ENCODE measurements around the gene DOCK8. TPM values are rescaled to one million over a fixed set of nuclear protein-coding genes. Genes with fewer than 3 reads are reported as not detected.
"Not testable (repeated sequence)": the region's sequence is repeated elsewhere in the genome, so short reads cannot be mapped to it uniquely, and the experiment has no call there.

The DOCK8 gene
- total RNA-seq = under 0.01 TPM in 2 replicates

DNA sequence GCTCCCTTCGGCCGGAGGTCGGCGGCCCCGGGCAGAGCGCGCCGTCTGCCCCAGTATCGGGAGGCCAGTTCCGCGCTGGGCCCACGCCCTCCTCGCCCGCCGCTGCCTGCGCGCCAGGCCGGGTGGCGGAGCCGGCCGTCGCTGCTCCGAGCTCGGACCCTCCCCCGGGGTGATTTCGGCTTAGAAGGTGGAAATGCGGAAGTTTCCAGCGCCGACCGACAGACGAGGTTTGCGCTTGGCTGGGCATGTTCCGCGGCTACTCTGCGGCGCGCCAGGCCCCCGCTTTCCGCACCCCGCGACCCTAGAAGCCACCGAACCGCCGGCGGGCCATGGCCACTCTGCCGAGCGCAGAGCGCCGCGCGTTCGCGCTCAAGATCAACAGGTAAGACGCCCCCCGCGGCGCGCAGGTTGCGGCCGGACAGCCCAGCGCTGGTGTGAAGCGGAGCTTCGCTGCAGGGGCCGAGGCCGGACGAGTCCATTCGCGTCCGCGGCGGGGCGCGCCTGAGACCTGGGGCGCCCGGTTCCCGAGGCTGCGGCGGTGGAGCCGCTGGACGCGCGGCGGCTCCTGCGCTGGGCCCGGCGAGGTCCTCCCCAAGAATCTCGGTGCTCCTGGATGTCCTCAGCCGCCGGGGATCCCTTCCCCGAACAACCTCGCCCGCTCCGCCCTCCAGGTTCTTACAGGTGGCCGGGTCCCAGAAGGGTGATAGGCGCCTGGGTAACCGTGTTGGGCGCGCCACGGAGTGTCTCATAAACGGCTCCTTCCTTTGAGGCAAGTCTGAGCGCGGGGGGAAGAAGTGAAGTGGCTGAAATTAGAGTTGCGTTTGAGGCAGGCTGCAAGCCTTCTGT lies at the start of gene DOCK8:
Gene DOCK8, plus strand, starts transcription at position 218 of the 846 bp plus-strand sequence. Its CDS starts 112 bp downstream, at position 330.
- DNase-seq (ENCODE audit: insufficient read length, low spot score, missing footprints) = peak; percentile 61
- Histone ChIP-seq H3K4me1 (ENCODE audit: insufficient read depth, low read length) (no peaks in the 10 kb centered on the region), H3K79me2 (ENCODE audit: insufficient read depth, low read length) (no peaks in the 10 kb centered on the region), H3K4me2 (ENCODE audit: insufficient read depth, low read length) (peak within 1 kb of the TSS; percentile 55), H3K27ac (ENCODE audit: low read depth, low read length) (no peak within 1 kb of the TSS), H3K4me3 (ENCODE audit: insufficient read depth, low read length) (peak within 1 kb of the TSS; percentile 40), H4K20me1 (ENCODE audit: insufficient read depth, low read length) (no peaks in the 10 kb centered on the region), H3K27me3 (ENCODE audit: insufficient read depth, low read length) (peaks cover 12% of the 10 kb centered on the region), H3K36me3 (ENCODE audit: insufficient read depth, low read length) (no peaks in the 10 kb centered on the region), H3K9me3 (ENCODE audit: low read depth, low read length) (no peaks in the 10 kb centered on the region), H2AFZ (ENCODE audit: low read length) (peak within 1 kb of the TSS; percentile 47)
- TF ChIP-seq, protein P1, sequence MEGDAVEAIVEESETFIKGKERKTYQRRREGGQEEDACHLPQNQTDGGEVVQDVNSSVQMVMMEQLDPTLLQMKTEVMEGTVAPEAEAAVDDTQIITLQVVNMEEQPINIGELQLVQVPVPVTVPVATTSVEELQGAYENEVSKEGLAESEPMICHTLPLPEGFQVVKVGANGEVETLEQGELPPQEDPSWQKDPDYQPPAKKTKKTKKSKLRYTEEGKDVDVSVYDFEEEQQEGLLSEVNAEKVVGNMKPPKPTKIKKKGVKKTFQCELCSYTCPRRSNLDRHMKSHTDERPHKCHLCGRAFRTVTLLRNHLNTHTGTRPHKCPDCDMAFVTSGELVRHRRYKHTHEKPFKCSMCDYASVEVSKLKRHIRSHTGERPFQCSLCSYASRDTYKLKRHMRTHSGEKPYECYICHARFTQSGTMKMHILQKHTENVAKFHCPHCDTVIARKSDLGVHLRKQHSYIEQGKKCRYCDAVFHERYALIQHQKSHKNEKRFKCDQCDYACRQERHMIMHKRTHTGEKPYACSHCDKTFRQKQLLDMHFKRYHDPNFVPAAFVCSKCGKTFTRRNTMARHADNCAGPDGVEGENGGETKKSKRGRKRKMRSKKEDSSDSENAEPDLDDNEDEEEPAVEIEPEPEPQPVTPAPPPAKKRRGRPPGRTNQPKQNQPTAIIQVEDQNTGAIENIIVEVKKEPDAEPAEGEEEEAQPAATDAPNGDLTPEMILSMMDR (IDR thresholded peaks at IDR 0.05; ENCODE audit: extremely low read depth, low read depth, low read length) = no peak

DNA sequence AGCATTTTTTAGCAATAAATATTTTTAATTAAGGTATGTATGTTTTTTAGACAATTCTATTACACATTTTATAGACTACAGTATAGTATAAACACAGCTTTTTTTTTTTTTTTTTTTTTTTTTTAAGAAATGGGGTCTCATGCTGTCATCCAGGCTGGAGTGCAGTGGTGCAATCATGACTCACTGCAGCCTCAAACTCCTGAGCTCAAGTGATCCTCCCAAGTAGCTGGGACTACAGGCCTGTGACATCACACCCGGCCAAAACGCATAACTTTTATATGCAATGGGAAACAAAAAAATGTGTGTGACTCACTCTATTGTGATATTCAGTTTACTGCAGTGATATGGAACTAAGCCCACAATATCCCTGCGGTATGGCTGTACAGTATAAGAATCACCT lies 44.9 kb upstream of the DOCK8 start:
- not testable (repeated sequence) for H4K20me1 ChIP-seq (ENCODE audit: insufficient read depth, low read length); H3K36me3 ChIP-seq (ENCODE audit: insufficient read depth, low read length); H3K27ac ChIP-seq (ENCODE audit: low read depth, low read length); H3K4me3 ChIP-seq (ENCODE audit: insufficient read depth, low read length); DNase-seq (ENCODE audit: insufficient read length, low spot score, missing footprints); H3K4me1 ChIP-seq (ENCODE audit: insufficient read depth, low read length); H3K4me2 ChIP-seq (ENCODE audit: insufficient read depth, low read length); H3K79me2 ChIP-seq (ENCODE audit: insufficient read depth, low read length); H3K9me3 ChIP-seq (ENCODE audit: low read depth, low read length); H3K27me3 ChIP-seq (ENCODE audit: insufficient read depth, low read length); H2AFZ ChIP-seq (ENCODE audit: low read length)

DNA sequence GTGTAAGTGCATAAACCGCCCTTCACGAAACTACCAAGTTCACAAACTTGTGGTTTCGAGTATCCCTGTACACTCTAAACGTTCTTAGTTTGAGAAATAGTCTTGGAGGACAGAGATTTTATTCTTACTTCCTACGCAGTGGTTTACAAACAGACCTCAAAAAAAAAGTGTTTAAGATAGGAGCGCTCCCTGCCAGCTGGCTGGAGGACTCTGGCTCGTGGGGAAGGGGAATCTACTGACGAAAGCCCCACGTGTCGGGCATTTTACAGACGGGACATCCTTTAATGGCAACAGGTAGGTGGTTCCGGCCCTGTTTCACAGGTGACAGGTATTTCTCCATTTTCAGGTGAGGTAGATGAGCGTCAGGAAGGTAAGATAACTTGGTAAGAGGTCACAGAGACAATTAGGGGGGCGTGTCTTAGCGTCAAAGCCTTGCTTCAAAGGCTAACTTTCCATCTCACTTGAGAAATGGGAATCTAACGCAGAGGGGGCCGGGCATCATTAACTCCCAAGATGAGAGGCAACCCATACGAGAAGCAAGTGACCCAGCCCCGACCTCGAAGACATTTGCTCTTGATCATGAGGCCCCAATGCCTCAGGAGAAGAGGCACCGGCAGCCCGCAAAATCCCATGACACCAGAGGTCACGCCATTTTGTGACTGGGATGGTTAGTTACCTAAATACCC lies 36.4 kb upstream of the DOCK8 start:
- not testable (repeated sequence) for H3K27me3 ChIP-seq (ENCODE audit: insufficient read depth, low read length); H3K4me1 ChIP-seq (ENCODE audit: insufficient read depth, low read length); H4K20me1 ChIP-seq (ENCODE audit: insufficient read depth, low read length); H2AFZ ChIP-seq (ENCODE audit: low read length); DNase-seq (ENCODE audit: insufficient read length, low spot score, missing footprints); H3K9me3 ChIP-seq (ENCODE audit: low read depth, low read length); H3K36me3 ChIP-seq (ENCODE audit: insufficient read depth, low read length); H3K27ac ChIP-seq (ENCODE audit: low read depth, low read length); H3K79me2 ChIP-seq (ENCODE audit: insufficient read depth, low read length)
- Histone ChIP-seq H3K4me2 (ENCODE audit: insufficient read depth, low read length) (peak overlapping the region; percentile 53), H3K4me3 (ENCODE audit: insufficient read depth, low read length) (peak overlapping the region; percentile 53)

DNA sequence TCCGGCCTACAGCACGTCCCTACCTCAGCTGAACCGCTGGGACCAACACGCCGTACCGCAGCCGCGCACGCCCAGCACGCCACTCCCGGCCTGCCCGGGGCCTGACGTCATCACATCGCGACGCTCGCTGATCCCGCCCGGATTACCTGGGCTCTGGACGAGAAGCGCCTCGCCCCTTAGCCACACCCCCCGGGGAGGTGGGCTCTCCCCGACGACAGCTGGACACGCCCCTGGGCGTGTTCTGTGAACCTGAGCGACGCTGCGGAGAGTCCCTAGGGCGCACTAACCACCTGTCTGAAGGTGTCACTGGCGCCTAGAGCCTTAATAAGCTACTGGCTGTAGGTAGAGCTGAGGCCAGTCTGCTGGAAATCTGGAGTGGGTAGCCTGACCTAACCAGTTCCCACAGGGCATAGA lies 35.7 kb upstream of the DOCK8 start, which contains the start of gene ZNG1A:
Gene ZNG1A, minus strand, starts transcription at position 87 of the 414 bp plus-strand sequence. CDS start 87 bp downstream, outside the sequence.
- H3K4me1 ChIP-seq (ENCODE audit: insufficient read depth, low read length); H3K9me3 ChIP-seq (ENCODE audit: low read depth, low read length); H3K27me3 ChIP-seq (ENCODE audit: insufficient read depth, low read length); H3K27ac ChIP-seq (ENCODE audit: low read depth, low read length); H3K79me2 ChIP-seq (ENCODE audit: insufficient read depth, low read length); H4K20me1 ChIP-seq (ENCODE audit: insufficient read depth, low read length); DNase-seq (ENCODE audit: insufficient read length, low spot score, missing footprints); H3K36me3 ChIP-seq (ENCODE audit: insufficient read depth, low read length): not testable (repeated sequence)
- Histone ChIP-seq H3K4me3 (ENCODE audit: insufficient read depth, low read length) (peak within 1 kb of the TSS; percentile 59), H2AFZ (ENCODE audit: low read length) (peak within 1 kb of the TSS; percentile 74), H3K4me2 (ENCODE audit: insufficient read depth, low read length) (peak within 1 kb of the TSS; percentile 64)

DNA sequence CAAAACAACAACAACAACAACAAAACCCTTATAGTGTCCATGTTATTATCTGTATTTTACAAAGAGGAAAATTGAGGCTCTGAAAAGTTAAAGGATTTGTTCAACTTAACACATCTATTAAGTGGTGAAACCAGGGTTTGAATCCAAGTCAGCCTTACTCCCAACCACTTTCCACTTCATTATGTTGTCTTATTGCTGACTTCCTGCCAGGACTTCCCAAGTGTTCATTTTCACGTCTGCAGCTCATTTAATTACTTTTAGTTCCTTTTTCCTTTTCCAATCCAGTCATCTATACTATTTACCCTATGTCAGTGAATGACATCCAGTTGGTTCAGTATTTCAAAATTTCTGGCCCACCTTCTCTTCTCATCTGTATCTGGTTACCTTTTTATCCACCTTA lies 15.1 kb upstream of the DOCK8 start:
- H4K20me1 ChIP-seq (ENCODE audit: insufficient read depth, low read length); H3K27me3 ChIP-seq (ENCODE audit: insufficient read depth, low read length); H3K4me2 ChIP-seq (ENCODE audit: insufficient read depth, low read length); H3K36me3 ChIP-seq (ENCODE audit: insufficient read depth, low read length); H3K9me3 ChIP-seq (ENCODE audit: low read depth, low read length); DNase-seq (ENCODE audit: insufficient read length, low spot score, missing footprints); H3K4me3 ChIP-seq (ENCODE audit: insufficient read depth, low read length); H2AFZ ChIP-seq (ENCODE audit: low read length); H3K79me2 ChIP-seq (ENCODE audit: insufficient read depth, low read length); H3K4me1 ChIP-seq (ENCODE audit: insufficient read depth, low read length); H3K27ac ChIP-seq (ENCODE audit: low read depth, low read length): not testable (repeated sequence)
